ENCODE measurements around the gene ATG7. TPM values are rescaled to one million over a fixed set of nuclear protein-coding genes. Genes with fewer than 3 reads are reported as not detected.

ATG7 gene
- total RNA-seq, 1 experiment from 2014 or later: 29.3 TPM

DNA sequence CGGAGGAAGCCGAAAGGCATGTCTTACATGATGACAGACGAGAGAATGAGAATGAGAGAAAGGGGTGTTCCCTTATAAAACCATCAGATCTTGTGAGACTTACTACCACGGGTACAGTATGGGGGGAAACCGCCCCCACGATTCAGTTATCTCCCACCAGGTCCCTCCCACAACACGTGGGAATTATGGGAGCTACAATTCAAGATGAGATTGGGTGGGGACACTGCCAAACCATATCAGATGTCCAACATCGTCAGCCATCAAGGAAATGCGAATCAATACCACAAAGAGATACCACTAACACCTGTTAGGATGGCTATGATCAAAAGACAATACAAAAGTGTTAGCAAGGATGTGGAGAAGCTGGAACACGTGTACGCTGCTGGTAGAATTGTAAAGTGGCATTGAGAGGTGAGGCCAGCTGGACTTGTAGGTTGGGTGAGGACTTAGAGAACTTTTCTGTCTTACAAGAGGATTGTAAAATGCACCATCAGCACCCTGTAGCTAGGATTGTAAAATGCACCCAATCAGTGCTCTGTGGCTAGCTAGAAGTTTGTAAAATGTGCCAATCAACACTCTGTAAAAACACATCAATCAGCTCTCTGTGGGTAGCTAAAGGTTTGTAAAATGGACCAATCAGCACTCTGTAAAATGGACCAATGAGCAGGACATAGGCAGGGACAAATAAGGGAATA lies 334.0 kb downstream of the ATG7 start:
- H3K27me3 ChIP-seq (ENCODE audit: insufficient read depth, low read length): no peaks in the 10 kb centered on the region
- no peaks in the 10 kb centered on the region for H3K9me3 ChIP-seq (ENCODE audit: control insufficient read depth in 1 of 2, insufficient read depth in 1 of 2, low read depth in 1 of 2, low read length in 2 of 2)
- H4K20me1 ChIP-seq (ENCODE audit: insufficient read depth): no peaks in the 10 kb centered on the region
- no peak overlapping the region for H2AFZ ChIP-seq (ENCODE audit: low read depth, low read length, poor library complexity, severe bottlenecking)
- no peak overlapping the region for H3K27ac ChIP-seq (ENCODE audit: low read depth, low read length)
- peaks cover 0 to 8% of the 10 kb centered on the region in 2 experiments; a peak in 2 of 4 replicates for H3K4me1 ChIP-seq (ENCODE audit: control insufficient read depth in 1 of 2, insufficient read depth in 2 of 2, low read length in 2 of 2)
- H3K4me3 ChIP-seq (replicated peaks in 1 of 2; ENCODE audit: low read depth in 1 of 2, low read length in 2 of 2): no peak overlapping the region
- H3K4me2 ChIP-seq (ENCODE audit: low read length): no peak overlapping the region
- ChIA-PET RAD21 (ENCODE audit: low non-redundant PET in 1 of 2, low total read pairs in 2 of 2, uncharacterized antibody in 2 of 2, unreplicated experiment in 2 of 2) (no interaction called here), POLR2A (interaction anchor here (1.0 kb wide), 1 partner anchor 13 kb away, joined by 3 read pairs; no protein-coding TSS in a partner anchor), CTCF (no interaction called here)
- TF ChIP-seq JUND (IDR thresholded peaks at IDR 0.05) (no peak), FOSL1 (IDR thresholded peaks at IDR 0.05; ENCODE audit: low read depth) (no peak), SIN3A (IDR thresholded peaks at IDR 0.05; ENCODE audit: low read depth) (no peak), RAD21 (IDR thresholded peaks at IDR 0.05; ENCODE audit: low read depth) (no peak), POLR2A (IDR thresholded peaks at IDR 0.05; ENCODE audit: borderline replicate concordance, extremely low read depth, insufficient read depth, insufficient read length) (no peak), CBX3 (IDR thresholded peaks at IDR 0.05; ENCODE audit: low read depth) (no peak), YY1 (IDR thresholded peaks at IDR 0.05; ENCODE audit: extremely low read depth, insufficient replicate concordance, low read depth, low read length) (no peak), ZFX (IDR thresholded peaks at IDR 0.05) (no peak), EGR1 (IDR thresholded peaks at IDR 0.05; ENCODE audit: low read depth) (no peak), SRF (IDR thresholded peaks at IDR 0.05; ENCODE audit: low read depth) (no peak), POLR2AphosphoS5 (IDR thresholded peaks at IDR 0.05; ENCODE audit: low read depth, low read length) (no peak), ZNF274 (IDR thresholded peaks at IDR 0.05; ENCODE audit: low read depth, low read length) (no peak), ELF1 (IDR thresholded peaks at IDR 0.05; ENCODE audit: borderline replicate concordance, low read depth) (no peak)
- TF ChIP-seq, protein P1, sequence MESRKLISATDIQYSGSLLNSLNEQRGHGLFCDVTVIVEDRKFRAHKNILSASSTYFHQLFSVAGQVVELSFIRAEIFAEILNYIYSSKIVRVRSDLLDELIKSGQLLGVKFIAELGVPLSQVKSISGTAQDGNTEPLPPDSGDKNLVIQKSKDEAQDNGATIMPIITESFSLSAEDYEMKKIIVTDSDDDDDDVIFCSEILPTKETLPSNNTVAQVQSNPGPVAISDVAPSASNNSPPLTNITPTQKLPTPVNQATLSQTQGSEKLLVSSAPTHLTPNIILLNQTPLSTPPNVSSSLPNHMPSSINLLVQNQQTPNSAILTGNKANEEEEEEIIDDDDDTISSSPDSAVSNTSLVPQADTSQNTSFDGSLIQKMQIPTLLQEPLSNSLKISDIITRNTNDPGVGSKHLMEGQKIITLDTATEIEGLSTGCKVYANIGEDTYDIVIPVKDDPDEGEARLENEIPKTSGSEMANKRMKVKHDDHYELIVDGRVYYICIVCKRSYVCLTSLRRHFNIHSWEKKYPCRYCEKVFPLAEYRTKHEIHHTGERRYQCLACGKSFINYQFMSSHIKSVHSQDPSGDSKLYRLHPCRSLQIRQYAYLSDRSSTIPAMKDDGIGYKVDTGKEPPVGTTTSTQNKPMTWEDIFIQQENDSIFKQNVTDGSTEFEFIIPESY (IDR thresholded peaks at IDR 0.05; ENCODE audit: extremely low read depth, insufficient replicate concordance, low read length): no peak
- no TSS peak for BruUV-seq (replicated peaks)
- intact Hi-C loops (cut with micrococcal nuclease): no loop called here
- no peak overlapping the region for H3K9ac ChIP-seq (ENCODE audit: low read length)
- H3K79me2 ChIP-seq (ENCODE audit: insufficient read depth, low read length): peaks cover 21% of the 10 kb centered on the region; the same call in 1 of the 2 replicates
- no peak for DNase-seq (ENCODE audit: low read depth, low spot score)
- no peak for ATAC-seq
- no peaks in the 10 kb centered on the region for H3K9me2 ChIP-seq (ENCODE audit: insufficient read depth)
- no peaks in the 10 kb centered on the region for H3K36me3 ChIP-seq (ENCODE audit: control insufficient read depth in 1 of 2, insufficient read depth in 2 of 2, low read length in 2 of 2)

All from HCT116 (cell line).